NCI-H1694 (cell line): ENCODE measurements around the gene SPATA2.
"Not testable (repeated sequence)": the region's sequence is repeated elsewhere in the genome, so short reads cannot be mapped to it uniquely, and the experiment has no call there.

Source experiments
- DNase-seq: peaks from one replicate; lab custom pipeline; 2025; lab: John Stamatoyannopoulos, UW

The SPATA2 gene

GRCh38 chr20:49885558-49886332 is 29.6 kb downstream of the SPATA2 start:
- DNase-seq = no peak

GRCh38 chr20:49883246-49883802 is 32.0 kb downstream of the SPATA2 start:
- DNase-seq = no peak

GRCh38 chr20:49882171-49882970 is 33.0 kb downstream of the SPATA2 start:
- no peak for DNase-seq

GRCh38 chr20:49880724-49881445 is 34.4 kb downstream of the SPATA2 start:
- DNase-seq = no peak

GRCh38 chr20:49880177-49880576 is 35.2 kb downstream of the SPATA2 start:
- no peak for DNase-seq

GRCh38 chr20:49878977-49879376 is 36.4 kb downstream of the SPATA2 start:
- DNase-seq = no peak

- DNase-seq = no peak
Measured at GRCh38 chr20:49877386-49877921, 37.9 kb downstream of the SPATA2 start.

GRCh38 chr20:49874696-49875095 is 40.6 kb downstream of the SPATA2 start:
- no peak for DNase-seq

DNA sequence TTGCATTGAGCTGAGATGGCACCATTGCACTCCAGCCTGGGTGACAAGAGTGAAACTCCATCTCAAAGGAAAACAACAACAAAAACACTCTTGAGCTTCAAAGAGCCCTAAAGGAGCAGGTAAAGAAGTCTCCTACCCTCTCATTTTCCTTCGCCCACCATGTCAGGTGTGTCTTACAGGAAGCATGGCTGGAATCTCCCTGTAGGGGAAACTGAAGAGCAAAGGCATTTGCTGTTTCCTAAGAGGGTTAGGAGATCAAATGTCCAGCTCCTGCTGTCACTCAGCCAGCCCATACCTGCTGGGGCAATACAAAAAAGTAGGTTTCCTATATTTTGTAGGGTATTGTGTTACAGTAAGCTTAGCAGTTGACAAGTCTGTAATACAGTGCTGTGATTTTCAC is 43.3 kb downstream of the SPATA2 start:
- DNase-seq = no peak

DNA sequence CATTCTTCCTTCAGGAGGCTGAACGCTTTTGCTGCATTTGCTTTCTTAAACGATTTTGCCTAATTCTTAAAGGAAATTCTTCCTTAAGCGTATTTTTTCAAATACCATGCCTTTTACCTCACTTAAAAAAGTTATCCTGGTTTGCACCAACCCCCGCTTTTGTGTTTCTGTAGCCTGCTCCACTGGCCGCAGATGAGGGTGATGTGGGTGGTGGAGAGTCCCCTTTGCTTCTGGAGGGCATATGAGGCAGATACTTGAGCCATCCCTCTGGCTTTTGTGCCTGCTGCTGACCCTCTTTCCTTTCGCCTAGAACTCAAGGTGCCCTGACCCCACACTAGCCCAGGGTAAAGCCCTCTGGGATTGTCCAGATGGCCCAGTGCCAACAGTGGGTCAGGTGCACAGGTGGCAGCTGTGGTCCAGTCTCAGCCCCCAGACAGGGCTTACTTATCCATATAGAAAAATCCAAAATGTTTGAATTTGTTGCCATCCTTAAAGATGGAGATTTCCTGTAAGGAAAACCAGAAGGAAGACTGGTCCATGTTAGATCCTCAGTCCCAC is 43.9 kb downstream of the SPATA2 start:
- no peak for DNase-seq

DNA sequence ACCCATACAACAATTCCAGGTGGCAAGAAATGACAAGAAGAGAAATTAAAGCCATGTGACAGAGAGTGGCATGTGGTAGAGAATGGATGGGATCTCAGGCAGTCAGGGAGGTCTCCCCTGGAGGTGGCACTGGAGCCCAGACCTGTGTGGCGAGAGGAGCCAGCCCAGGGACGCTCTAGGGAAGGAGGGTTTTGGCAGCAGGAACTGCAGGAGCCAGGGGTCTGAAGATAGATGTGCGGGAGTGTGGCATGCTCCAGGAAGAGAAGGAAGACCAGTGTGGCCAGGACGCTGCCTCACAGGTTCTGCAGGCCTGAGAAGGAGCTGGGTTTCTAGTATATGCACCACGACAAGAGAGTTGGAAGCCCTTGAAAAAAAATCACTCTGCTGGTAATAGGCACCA is 45.1 kb downstream of the SPATA2 start:
- DNase-seq = no peak

GRCh38 chr20:49868964-49869363 is 46.4 kb downstream of the SPATA2 start:
- no peak for DNase-seq

DNA sequence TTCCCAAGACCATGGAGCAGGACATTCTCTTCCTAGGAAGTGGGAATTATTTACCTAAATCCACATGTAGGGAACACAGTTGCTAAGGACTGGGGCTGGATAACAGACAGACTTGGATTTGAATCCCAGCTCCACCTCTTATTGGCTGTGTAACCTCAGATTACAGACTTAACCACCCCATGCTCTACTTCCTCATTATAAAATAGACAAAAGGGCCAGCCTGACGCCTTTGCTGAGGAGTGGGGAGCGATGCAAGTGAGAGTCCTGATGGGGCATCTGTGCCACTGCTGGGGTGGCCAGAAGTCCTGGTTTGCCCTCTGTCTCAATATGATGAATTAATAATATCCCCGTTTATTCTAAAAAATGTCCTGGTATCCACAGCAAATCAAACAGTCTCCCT is 46.8 kb downstream of the SPATA2 start:
- no peak for DNase-seq

DNA sequence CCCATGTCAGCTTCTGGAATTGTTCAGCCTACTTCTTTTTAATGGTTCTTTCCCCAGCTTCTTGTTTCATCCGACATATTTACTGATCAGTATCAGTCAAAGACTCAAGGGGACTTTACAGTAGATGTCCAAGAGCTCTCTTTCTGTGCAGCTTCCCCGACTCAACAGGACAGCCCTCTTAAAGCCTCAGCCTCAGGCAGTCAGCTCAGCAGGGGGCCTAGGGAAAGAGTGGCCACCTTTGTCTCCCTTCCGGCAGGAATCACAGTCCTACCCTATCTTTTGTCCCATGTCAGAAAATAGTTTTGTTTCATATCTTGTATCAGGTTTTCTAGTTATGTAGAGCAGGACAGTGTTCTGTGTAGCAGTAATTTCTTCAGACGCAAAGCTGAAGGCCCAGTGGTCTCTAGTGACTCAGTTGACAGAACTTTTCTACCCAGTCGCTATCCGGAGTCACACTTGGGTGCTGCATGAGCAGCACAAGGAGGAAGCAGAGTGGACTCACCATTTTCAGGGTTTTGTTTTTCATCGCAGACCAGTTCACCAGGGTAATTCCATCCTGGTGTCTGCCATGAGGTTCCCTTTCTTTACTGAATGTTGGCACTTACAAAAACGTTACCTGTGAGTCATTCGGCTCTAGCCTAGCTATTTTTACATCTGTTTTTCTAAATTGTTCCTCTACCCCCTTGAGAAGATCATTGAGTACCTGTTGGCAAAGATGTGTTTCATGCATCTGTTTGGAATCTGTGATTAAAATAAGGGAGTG is 47.7 kb downstream of the SPATA2 start:
- DNase-seq = no peak

- no peak for DNase-seq
Measured at GRCh38 chr20:49866051-49866450, 49.3 kb downstream of the SPATA2 start.

- no peak for DNase-seq
Measured at GRCh38 chr20:49865559-49865958, 49.8 kb downstream of the SPATA2 start.

GRCh38 chr20:49863666-49864065 is 51.7 kb downstream of the SPATA2 start:
- DNase-seq = no peak

DNA sequence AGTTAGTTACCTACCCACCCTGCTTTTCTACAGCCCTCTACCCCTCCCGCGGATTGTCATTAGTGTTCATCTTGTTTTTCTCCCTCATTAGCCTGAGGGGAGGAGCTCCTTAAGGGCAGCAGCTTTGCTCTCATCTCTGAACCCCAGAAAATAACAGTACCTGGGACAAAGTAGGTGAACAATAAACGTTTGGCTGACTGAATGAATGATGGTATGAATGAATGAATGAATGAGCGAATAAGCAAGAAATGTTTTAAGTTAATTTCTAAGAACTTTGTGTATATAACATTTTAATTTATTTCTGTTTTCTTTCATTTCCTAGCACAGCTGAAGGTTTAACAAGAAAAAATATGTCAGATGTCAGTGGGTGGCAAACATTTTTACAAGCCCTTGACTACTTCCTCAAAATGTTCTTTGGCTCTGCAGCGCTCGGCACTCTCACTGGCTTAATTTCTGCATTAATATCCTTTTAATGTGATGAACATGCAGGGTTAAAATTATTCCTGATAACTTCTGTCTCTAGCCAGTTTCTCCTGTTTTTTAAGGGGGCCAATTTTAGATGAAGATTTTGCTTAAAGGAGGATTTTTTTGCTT is 52.6 kb downstream of the SPATA2 start:
- no peak for DNase-seq

DNA sequence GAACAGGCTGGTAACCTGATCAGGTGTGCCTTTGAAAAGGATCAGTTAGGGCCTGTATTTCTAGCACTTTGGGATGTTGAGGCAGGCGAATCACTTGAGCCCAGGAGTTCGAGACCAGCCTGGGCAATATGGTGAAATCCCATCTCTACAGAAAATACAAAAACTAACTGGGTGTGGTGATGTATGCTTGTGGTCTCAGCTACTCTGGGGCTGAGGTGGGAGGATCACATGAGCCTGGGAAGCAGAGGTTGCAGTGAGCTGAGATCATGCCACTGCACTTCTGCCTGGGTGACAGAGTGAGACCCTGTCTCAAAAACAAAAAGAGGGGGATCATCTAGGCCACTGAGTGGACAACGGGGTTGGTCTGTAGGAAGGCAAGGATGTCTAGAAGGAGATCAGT is 54.1 kb downstream of the SPATA2 start:
- DNase-seq = not testable (repeated sequence)

- DNase-seq = no peak
Measured at GRCh38 chr20:49859807-49860206, 55.5 kb downstream of the SPATA2 start.

GRCh38 chr20:49859011-49859410 is 56.3 kb downstream of the SPATA2 start:
- no peak for DNase-seq
